Measurements from ENCODE around the gene NR5A1. TPM values are rescaled to one million over a fixed set of nuclear protein-coding genes. Genes with fewer than 3 reads are reported as not detected.

Gene NR5A1
- total and polyA plus RNA-seq, 2 of the 13 experiments (the other 11 are each of a cell fraction or from before 2014, with no cell fraction given): 28.9 to 44.7 TPM

- POLR2A ChIA-PET: interaction anchor here (3.6 kb wide), 1 partner anchor 8 kb away, joined by 21 read pairs; no protein-coding TSS in a partner anchor
- Histone ChIP-seq H3K4me2 (ENCODE audit: low read depth, low read length) (no peak overlapping the region), H2AFZ (ENCODE audit: low read length) (no peak overlapping the region), H4K20me1 (ENCODE audit: insufficient read depth, low read length) (no peaks in the 10 kb centered on the region), H3K4me1 (ENCODE audit: insufficient read depth, low read length) (peaks cover 61% of the 10 kb centered on the region), H3K27ac (ENCODE audit: extremely low read length, insufficient read depth, low read length) (no peak overlapping the region), H3K79me2 (ENCODE audit: insufficient read depth, low read length) (no peaks in the 10 kb centered on the region), H3K9ac (ENCODE audit: insufficient read depth, low read depth, low read length) (no peak overlapping the region), H3K36me3 (replicated peaks in 1 of 2; ENCODE audit: control insufficient read depth in 1 of 2, insufficient read depth in 2 of 2, low read length in 2 of 2) (peaks cover 0 to 6% of the 10 kb centered on the region in 2 experiments; a peak in 3 of 5 replicates), H3K27me3 (ENCODE audit: control insufficient read depth in 1 of 2, insufficient read depth in 2 of 2, low read length in 2 of 2) (no peaks in the 10 kb centered on the region), H3K9me3 (ENCODE audit: low read length) (no peaks in the 10 kb centered on the region), H3K4me3 (replicated peaks in 1 of 3; ENCODE audit: insufficient read depth in 1 of 3, low read depth in 2 of 3, low read length in 3 of 3) (no peak overlapping the region)
- BruUV-seq (replicated peaks): no TSS peak
- DNase-seq (ENCODE audit: low spot score) (no peak), ATAC-seq (no peak), FAIRE-seq (no peak)
- 100% methylated on average over 6 of the region's 7 CpGs for WGBS (ENCODE audit: low lambda C conversion rate)
- intact Hi-C loops (cut with micrococcal nuclease; ENCODE audit: unreplicated experiment) (no loop called here), in situ Hi-C loops (cut with HindIII; ENCODE audit: extremely low pct_ligation_motif_present, low pct_unique_long_range_greater_than_20kb) (no loop called here)
- CTCF ChIA-PET (ENCODE audit: low intra/inter-chr PET ratio, low total read pairs): no interaction called here
- TF ChIP-seq, protein P1, sequence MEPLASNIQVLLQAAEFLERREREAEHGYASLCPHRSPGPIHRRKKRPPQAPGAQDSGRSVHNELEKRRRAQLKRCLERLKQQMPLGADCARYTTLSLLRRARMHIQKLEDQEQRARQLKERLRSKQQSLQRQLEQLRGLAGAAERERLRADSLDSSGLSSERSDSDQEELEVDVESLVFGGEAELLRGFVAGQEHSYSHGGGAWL (CRISPR knock-in tag; IDR thresholded peaks at IDR 0.05): no peak
- TF ChIP-seq ZNF468 (CRISPR knock-in tag; IDR thresholded peaks at IDR 0.05) (no peak), SRY (CRISPR knock-in tag; IDR thresholded peaks at IDR 0.05) (no peak), UBTF (CRISPR knock-in tag; IDR thresholded peaks at IDR 0.05) (no peak), ZNF546 (CRISPR knock-in tag; conservative IDR thresholded peaks at IDR 0.05) (no peak), RCOR2 (CRISPR knock-in tag; IDR thresholded peaks at IDR 0.05) (no peak), ISL2 (CRISPR knock-in tag; IDR thresholded peaks at IDR 0.05) (no peak), PAWR (CRISPR knock-in tag; IDR thresholded peaks at IDR 0.05; ENCODE audit: borderline replicate concordance) (no peak), AFF4 (CRISPR knock-in tag; IDR thresholded peaks at IDR 0.05) (no peak), ZNF264 (CRISPR knock-in tag; IDR thresholded peaks at IDR 0.05) (no peak), FIP1L1 (IDR thresholded peaks at IDR 0.05; ENCODE audit: borderline replicate concordance, insufficient read depth, low read depth, low read length) (no peak), ZSCAN25 (CRISPR knock-in tag; IDR thresholded peaks at IDR 0.05) (no peak), POLR2A (IDR thresholded peaks at IDR 0.05; ENCODE audit: insufficient read depth in 1 of 2, low read depth in 2 of 2, low read length in 2 of 2) (no peak), ZNF629 (CRISPR knock-in tag; conservative IDR thresholded peaks at IDR 0.05) (no peak), ARNT (IDR thresholded peaks at IDR 0.05) (no peak)
- TF ChIP-seq, protein P2, sequence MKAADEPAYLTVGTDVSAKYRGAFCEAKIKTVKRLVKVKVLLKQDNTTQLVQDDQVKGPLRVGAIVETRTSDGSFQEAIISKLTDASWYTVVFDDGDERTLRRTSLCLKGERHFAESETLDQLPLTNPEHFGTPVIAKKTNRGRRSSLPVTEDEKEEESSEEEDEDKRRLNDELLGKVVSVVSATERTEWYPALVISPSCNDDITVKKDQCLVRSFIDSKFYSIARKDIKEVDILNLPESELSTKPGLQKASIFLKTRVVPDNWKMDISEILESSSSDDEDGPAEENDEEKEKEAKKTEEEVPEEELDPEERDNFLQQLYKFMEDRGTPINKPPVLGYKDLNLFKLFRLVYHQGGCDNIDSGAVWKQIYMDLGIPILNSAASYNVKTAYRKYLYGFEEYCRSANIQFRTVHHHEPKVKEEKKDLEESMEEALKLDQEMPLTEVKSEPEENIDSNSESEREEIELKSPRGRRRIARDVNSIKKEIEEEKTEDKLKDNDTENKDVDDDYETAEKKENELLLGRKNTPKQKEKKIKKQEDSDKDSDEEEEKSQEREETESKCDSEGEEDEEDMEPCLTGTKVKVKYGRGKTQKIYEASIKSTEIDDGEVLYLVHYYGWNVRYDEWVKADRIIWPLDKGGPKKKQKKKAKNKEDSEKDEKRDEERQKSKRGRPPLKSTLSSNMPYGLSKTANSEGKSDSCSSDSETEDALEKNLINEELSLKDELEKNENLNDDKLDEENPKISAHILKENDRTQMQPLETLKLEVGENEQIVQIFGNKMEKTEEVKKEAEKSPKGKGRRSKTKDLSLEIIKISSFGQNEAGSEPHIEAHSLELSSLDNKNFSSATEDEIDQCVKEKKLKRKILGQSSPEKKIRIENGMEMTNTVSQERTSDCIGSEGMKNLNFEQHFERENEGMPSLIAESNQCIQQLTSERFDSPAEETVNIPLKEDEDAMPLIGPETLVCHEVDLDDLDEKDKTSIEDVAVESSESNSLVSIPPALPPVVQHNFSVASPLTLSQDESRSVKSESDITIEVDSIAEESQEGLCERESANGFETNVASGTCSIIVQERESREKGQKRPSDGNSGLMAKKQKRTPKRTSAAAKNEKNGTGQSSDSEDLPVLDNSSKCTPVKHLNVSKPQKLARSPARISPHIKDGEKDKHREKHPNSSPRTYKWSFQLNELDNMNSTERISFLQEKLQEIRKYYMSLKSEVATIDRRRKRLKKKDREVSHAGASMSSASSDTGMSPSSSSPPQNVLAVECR (CRISPR knock-in tag; IDR thresholded peaks at IDR 0.05; ENCODE audit: borderline replicate concordance): no peak
These were observed 10.9 kb upstream of the NR5A1 start for GRCh38 chr9:124518116-124518515.
